ENCODE measurements around the gene APOBEC3B. TPM values are rescaled to one million over a fixed set of nuclear protein-coding genes. Genes with fewer than 3 reads are reported as not detected.
A peak's percentile ranks its signal among the peaks of the same experiment; 100 is the strongest.
"Not testable (repeated sequence)": the region's sequence is repeated elsewhere in the genome, so short reads cannot be mapped to it uniquely, and the experiment has no call there.

Gene APOBEC3B
- total RNA-seq, 1 donor from 2014 or later: 67.3 TPM

GRCh38 chr22:38973289-38974169 is 8.6 kb upstream of the APOBEC3B start:
- H3K4me3 ChIP-seq (ENCODE audit: low read depth, low read length): no peak overlapping the region
- no peak for DNase-seq (ENCODE audit: low read depth)
- peak; percentile 87 for TF ChIP-seq CTCF (conservative IDR thresholded peaks at IDR 0.05; ENCODE audit: low read depth, low read length)

- no peak overlapping the region for H3K4me3 ChIP-seq (ENCODE audit: low read depth, low read length)
- no peak for TF ChIP-seq CTCF (conservative IDR thresholded peaks at IDR 0.05; ENCODE audit: low read depth, low read length)
- DNase-seq (ENCODE audit: low read depth): no peak
These were observed 7.8 kb upstream of the APOBEC3B start for GRCh38 chr22:38974170-38974825.

GRCh38 chr22:38974826-38975175 is 7.3 kb upstream of the APOBEC3B start:
- no peak overlapping the region for H3K4me3 ChIP-seq (ENCODE audit: low read depth, low read length)
- DNase-seq (ENCODE audit: low read depth): no peak
- TF ChIP-seq CTCF (conservative IDR thresholded peaks at IDR 0.05; ENCODE audit: low read depth, low read length): no peak

GRCh38 chr22:38977289-38977688 is 4.9 kb upstream of the APOBEC3B start:
- DNase-seq (ENCODE audit: low read depth); H3K4me3 ChIP-seq (ENCODE audit: low read depth, low read length): not testable (repeated sequence)

- not testable (repeated sequence) for H3K4me3 ChIP-seq (ENCODE audit: low read depth, low read length); DNase-seq (ENCODE audit: low read depth)
These were observed 1.6 kb upstream of the APOBEC3B start for GRCh38 chr22:38980587-38980986.

GRCh38 chr22:38981005-38981991 is 849 bp upstream of the APOBEC3B start:
- TF ChIP-seq CTCF (conservative IDR thresholded peaks at IDR 0.05; ENCODE audit: low read depth, low read length): peak; percentile 40
- peak overlapping the region; percentile 41 for H3K4me3 ChIP-seq (ENCODE audit: low read depth, low read length)
- DNase-seq (ENCODE audit: low read depth): no peak

- TF ChIP-seq CTCF (conservative IDR thresholded peaks at IDR 0.05; ENCODE audit: low read depth, low read length): no peak
- DNase-seq (ENCODE audit: low read depth): no peak
- H3K4me3 ChIP-seq (ENCODE audit: low read depth, low read length): no peak overlapping the region
These were observed 2.1 kb downstream of the APOBEC3B start for GRCh38 chr22:38984224-38984623.

- peak; percentile 87 for DNase-seq (ENCODE audit: low read depth)
These were observed 2.9 kb downstream of the APOBEC3B start for GRCh38 chr22:38984784-38985757.

More at GRCh38 chr22:38984784-38985757, 2.9 kb downstream of the APOBEC3B start:
- not testable (repeated sequence) for H3K4me3 ChIP-seq (ENCODE audit: low read depth, low read length)
